Activated CD4-positive, alpha-beta T cell treated with anti-CD3 and anti-CD28 coated beads for 36 hours (primary cell): ENCODE results near the gene C9. TPM values are rescaled to one million over a fixed set of nuclear protein-coding genes. Genes with fewer than 3 reads are reported as not detected.
"Not testable (repeated sequence)": the region's sequence is repeated elsewhere in the genome, so short reads cannot be mapped to it uniquely, and the experiment has no call there.

Source experiments
- ATAC-seq: fragments of 200-7000 bp; cut with Tn5 transposase; one replicate; pipeline ENCODE4 v1.10.0; 2021; ENCODE audit warnings: mild to moderate bottlenecking, moderate library complexity
- CTCF ChIA-PET: fragments of 350-600 bp; sonication (Branson Sonifier 250); formaldehyde crosslinking; loops from one replicate; lab custom pipeline; 2021; ENCODE audit warnings: antibody characterized with exemption; lab: Charles Lee
- POLR2A ChIA-PET: fragments of 350-600 bp; sonication (Branson Sonifier 250); formaldehyde crosslinking; loops from one replicate; lab custom pipeline; 2021; ENCODE audit warnings: antibody characterized with exemption, inconsistent platforms; lab: Charles Lee
- DNase-seq: peaks from one replicate; pipeline ENCODE4 v3.0.0-alpha.2; 2020
- H3K27ac Mint-ChIP-seq: one replicate; pipeline ENCODE4 v1.8.0; 2021; ENCODE audit warnings: mixed read lengths
- H3K27me3 Mint-ChIP-seq: one replicate; pipeline ENCODE4 v1.8.0; 2021; ENCODE audit warnings: mixed read lengths
- H3K36me3 Mint-ChIP-seq: one replicate; pipeline ENCODE4 v1.8.0; 2021; ENCODE audit warnings: low read depth, mixed read lengths
- H3K4me1 Mint-ChIP-seq: one replicate; pipeline ENCODE4 v1.8.0; 2021; ENCODE audit warnings: mixed read lengths
- H3K4me3 Mint-ChIP-seq: one replicate; pipeline ENCODE4 v1.8.0; 2021; ENCODE audit warnings: mild to moderate bottlenecking, moderate library complexity, mixed read lengths
- H3K9me3 Mint-ChIP-seq: one replicate; pipeline ENCODE4 v1.8.0; 2021; ENCODE audit warnings: low read depth, mixed read lengths
- intact Hi-C, 2 experiments: fragments of 100-400 bp; cut with DNase I in 1 of 2; cut with micrococcal nuclease in 1 of 2; formaldehyde crosslinking; loops; one replicate each; pipeline versions ENCODE4 v1.14.2 to v1.15.1; 2022 to 2024; cut with DNase I, micrococcal nuclease
- total RNA-seq, 2 experiments: library from RNA; stranded (reverse); gene quantifications; one replicate each; pipeline ENCODE4 v1.2.3, GENCODE V29; 2021

Gene C9
- total RNA-seq, 2 experiments from 2014 or later, result not detected

DNA sequence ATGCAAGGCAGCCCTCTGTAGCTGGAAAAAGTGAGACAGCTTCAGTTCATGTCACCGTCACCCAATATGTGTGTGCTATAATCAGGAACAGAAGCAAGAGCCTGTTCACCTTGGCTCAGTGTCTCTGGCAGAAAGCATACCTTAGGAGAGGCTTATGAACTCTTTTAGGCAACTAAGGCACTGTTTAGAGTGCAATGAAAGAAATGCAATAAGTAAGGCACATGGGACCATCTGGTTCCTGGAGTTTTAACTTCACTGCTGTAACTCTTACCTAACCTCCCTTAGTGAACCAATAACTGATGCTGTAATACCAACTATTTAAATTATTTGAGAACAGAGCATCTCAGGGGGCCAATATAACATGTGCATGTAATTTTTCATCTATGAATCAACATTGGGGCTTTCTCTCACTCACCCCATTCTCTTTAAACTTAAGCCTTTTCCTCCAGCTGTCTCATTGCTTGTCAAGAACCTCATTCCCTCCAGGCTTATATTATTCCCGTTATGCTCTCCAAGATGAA is 32.4 kb downstream of the C9 start:
- ChIA-PET CTCF (interaction anchor here (1.0 to 1.4 kb wide), 2 partner anchors 25 to 44 kb away, joined by 3 to 4 read pairs; no protein-coding TSS in a partner anchor), POLR2A (no interaction called here)
- ATAC-seq (no peak), DNase-seq (no peak)
- no peaks in the 10 kb centered on the region for H3K9me3 Mint-ChIP-seq
- no peak overlapping the region for H3K27ac Mint-ChIP-seq
- no peaks in the 10 kb centered on the region for H3K36me3 Mint-ChIP-seq
- H3K4me1 Mint-ChIP-seq, result no peaks in the 10 kb centered on the region
- H3K27me3 Mint-ChIP-seq, result peaks cover 7% of the 10 kb centered on the region
- intact Hi-C loops, result no loop called here
- H3K4me3 Mint-ChIP-seq, result no peak overlapping the region

DNA sequence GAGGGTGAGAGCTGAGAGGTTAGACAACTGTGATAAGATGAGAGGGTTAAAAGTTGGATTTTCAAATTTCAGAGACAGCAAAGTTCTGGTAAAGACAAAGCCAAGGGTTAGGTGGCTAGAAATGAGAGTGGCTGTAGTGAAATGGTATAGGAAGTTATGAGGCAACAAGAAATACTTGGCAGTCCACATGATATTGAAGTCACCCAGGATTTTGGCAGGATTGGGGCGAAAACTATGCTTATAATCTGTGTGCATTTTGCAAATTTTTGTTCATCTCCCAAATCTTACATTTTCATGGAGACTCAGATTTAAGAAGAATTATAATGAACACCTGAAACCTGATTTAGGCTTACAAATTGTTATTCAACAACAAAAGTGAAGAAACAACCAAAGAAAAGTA is 35.6 kb downstream of the C9 start:
- CTCF ChIA-PET, result no interaction called here
- H3K27me3 Mint-ChIP-seq, result peaks cover 4% of the 10 kb centered on the region
- DNase-seq (no peak), ATAC-seq (no peak)
- no peak overlapping the region for H3K4me3 Mint-ChIP-seq
- intact Hi-C loops, result no loop called here
- H3K4me1 Mint-ChIP-seq, result no peaks in the 10 kb centered on the region
- H3K27ac Mint-ChIP-seq, result no peak overlapping the region
- POLR2A ChIA-PET, result no interaction called here
- no peaks in the 10 kb centered on the region for H3K9me3 Mint-ChIP-seq
- H3K36me3 Mint-ChIP-seq, result no peaks in the 10 kb centered on the region

DNA sequence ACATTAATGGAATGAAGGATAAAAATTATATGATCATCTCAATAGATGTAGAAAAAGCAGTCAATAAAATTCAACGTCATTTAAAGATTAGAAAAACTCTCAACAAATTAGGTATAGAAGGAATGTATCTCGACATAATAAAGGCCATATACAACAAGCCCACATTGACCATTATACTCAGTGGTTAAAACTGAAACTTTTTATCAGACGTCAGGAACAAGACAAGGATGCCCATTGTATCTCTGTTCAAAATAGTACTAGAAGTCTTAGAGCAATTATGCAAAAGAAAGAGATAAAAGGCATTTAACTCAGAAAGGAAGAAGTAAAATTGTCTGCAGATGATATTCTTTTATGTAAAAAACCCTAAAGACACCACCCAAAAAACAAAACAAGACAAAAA is 40.8 kb downstream of the C9 start:
- intact Hi-C loops, result no loop called here
- H3K4me3 Mint-ChIP-seq, result no peak overlapping the region
- ATAC-seq (no peak), DNase-seq (no peak)
- H3K4me1 Mint-ChIP-seq, result no peaks in the 10 kb centered on the region
- ChIA-PET POLR2A (no interaction called here), CTCF (no interaction called here)
- H3K9me3 Mint-ChIP-seq, result no peaks in the 10 kb centered on the region
- no peak overlapping the region for H3K27ac Mint-ChIP-seq
- peaks cover 6% of the 10 kb centered on the region for H3K27me3 Mint-ChIP-seq
- no peaks in the 10 kb centered on the region for H3K36me3 Mint-ChIP-seq

DNA sequence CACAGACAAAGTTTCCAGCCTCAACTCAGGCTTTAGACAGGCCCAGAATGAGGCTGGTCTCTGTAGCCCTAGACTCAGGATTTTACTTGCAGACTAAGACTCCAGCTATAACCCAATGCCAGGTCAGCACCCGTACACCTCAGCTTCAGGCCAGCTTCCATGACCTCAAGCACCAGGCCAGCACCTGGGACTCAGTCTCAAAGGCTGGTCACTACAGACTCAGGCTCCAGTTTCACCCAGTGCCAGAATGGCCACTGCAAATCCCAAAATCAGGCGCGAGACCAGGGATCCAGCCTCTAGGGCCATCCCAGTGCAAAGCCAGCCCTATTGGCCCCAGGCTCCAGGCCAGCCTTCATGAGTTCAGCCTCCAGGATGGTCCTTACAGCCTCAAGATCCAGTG is 44.9 kb downstream of the C9 start:
- no peak for DNase-seq
- CTCF ChIA-PET, result no interaction called here
- no peaks in the 10 kb centered on the region for H3K4me1 Mint-ChIP-seq
- H3K27me3 Mint-ChIP-seq, result peaks cover 6% of the 10 kb centered on the region
- H3K9me3 Mint-ChIP-seq, result no peaks in the 10 kb centered on the region
- H3K36me3 Mint-ChIP-seq, result no peaks in the 10 kb centered on the region
- ATAC-seq, result no peak
- intact Hi-C loops, result no loop called here
- no peak overlapping the region for H3K4me3 Mint-ChIP-seq
- no peak overlapping the region for H3K27ac Mint-ChIP-seq
- POLR2A ChIA-PET, result no interaction called here

DNA sequence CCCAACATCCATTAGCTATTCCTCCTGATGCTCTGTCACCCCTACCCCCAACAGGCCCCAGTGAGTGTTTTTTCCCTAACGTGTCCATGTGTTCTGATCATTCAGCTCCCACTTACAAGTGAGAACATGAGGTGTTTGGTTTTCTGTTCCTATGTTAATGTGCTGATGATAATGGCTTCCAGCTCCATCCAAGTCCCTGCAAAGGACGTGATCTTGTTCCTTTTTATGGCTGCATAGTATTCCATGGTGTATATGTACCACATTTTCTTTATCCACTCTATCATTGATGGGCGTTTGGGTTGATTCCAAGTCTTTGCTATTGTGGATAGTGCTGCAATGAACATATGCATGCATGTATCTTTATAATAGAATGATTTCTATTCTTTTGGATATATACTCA is 47.8 kb downstream of the C9 start:
- H3K36me3 Mint-ChIP-seq, POLR2A ChIA-PET, H3K4me1 Mint-ChIP-seq, DNase-seq, H3K27me3 Mint-ChIP-seq, H3K9me3 Mint-ChIP-seq, intact Hi-C loops, CTCF ChIA-PET, H3K4me3 Mint-ChIP-seq, H3K27ac Mint-ChIP-seq, ATAC-seq: not testable (repeated sequence)

DNA sequence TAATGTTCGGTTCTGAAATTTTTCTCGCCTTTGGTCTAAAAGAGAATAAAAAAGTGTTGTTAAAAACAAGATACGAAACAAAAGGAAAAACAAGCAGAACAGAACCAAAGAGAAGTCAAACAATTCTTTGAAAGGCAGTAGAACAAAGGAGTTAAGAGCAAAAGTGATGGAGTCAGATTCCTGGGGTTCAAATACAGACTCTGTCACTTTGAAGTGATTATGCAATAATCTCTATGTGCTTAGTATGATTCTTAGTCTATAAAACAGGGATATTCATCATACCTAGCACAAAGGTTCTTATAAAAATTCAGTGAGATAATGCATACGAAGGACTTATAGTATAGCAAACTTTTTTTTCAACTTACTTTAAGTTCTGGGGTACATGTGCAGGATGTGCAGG is 48.3 kb downstream of the C9 start:
- ChIA-PET POLR2A (no interaction called here), CTCF (interaction anchor here (0.8 kb wide), 1 partner anchor 12 kb away, joined by 3 read pairs; no protein-coding TSS in a partner anchor)
- ATAC-seq, result no peak
- Mint-ChIP-seq H3K9me3 (no peaks in the 10 kb centered on the region), H3K27ac (no peak overlapping the region), H3K4me3 (no peak overlapping the region), H3K36me3 (no peaks in the 10 kb centered on the region), H3K4me1 (no peaks in the 10 kb centered on the region), H3K27me3 (peaks cover 5% of the 10 kb centered on the region)
- intact Hi-C loops, result no loop called here
- no peak for DNase-seq

DNA sequence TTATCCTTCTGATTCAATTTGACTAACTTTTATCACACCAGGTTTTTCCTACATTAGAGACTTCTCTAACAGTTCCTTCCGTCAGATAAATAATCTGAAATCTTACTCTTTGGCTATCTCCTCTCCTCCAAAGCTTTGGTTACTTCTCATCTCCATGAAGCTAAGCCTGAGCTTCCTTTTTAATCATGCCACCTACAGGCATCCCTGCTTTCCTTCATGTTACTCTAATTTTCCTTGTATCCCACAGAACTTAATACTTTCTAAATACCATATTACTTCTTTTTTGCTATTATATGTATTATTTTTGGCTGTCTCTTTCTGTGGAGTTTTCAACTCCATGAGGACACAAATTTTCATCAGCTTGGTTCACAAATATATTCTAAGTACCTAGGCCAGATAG is 49.7 kb downstream of the C9 start:
- Mint-ChIP-seq H3K4me3 (no peak overlapping the region), H3K9me3 (no peaks in the 10 kb centered on the region), H3K27me3 (no peaks in the 10 kb centered on the region), H3K36me3 (no peaks in the 10 kb centered on the region), H3K27ac (no peak overlapping the region), H3K4me1 (no peaks in the 10 kb centered on the region)
- CTCF ChIA-PET, result interaction anchor here (0.7 kb wide), 1 partner anchor 62 kb away, joined by 3 read pairs; no protein-coding TSS in a partner anchor
- DNase-seq (no peak), ATAC-seq (no peak)
- POLR2A ChIA-PET, result no interaction called here
- intact Hi-C loops, result no loop called here

DNA sequence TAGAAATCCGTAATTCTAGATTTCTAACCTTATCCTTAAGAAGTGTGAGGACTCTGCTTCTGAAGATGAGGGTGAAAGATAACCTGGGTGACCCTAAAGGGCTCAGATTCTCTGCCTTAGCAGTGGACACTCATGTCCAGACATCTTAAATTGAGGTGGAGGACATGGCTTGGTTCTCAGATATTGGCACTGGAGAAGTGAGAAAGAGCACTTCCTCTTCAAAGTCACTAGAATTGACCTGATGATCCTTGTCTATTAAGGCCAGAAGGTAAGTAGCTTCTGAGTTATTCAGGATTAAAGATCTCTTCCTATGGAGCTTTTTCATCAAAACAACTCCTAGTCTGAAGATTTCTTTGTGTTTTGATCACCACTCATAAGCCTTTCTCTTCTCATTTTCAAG is 54.8 kb downstream of the C9 start:
- ChIA-PET POLR2A (no interaction called here), CTCF (interaction anchor here (1.0 kb wide), 1 partner anchor 66 kb away, joined by 3 read pairs; no protein-coding TSS in a partner anchor)
- Mint-ChIP-seq H3K27ac (no peak overlapping the region), H3K9me3 (no peaks in the 10 kb centered on the region), H3K36me3 (no peaks in the 10 kb centered on the region), H3K4me3 (no peak overlapping the region), H3K4me1 (no peaks in the 10 kb centered on the region), H3K27me3 (no peaks in the 10 kb centered on the region)
- ATAC-seq (no peak), DNase-seq (no peak)
- intact Hi-C loops, result no loop called here

DNA sequence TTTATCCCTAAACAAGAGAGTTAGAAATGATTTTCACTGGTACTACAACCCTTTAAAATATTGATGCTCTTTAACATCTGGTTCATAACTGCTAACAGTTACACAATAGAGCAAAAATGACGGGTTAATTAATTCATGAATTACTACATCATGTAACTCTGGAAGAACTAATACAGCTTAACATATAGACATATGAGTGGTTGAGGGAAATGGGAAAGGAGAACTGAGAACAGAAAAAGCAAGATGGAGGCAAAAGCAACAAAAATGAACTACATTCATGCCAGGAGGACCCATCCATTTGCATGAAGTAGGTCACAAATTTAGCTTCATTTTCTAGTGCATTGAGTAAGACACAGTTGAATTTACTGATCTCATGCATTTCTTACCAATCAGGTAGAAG is 61.8 kb downstream of the C9 start:
- DNase-seq, result no peak
- no peak for ATAC-seq
- Mint-ChIP-seq H3K4me1 (no peaks in the 10 kb centered on the region), H3K27ac (no peak overlapping the region), H3K4me3 (no peak overlapping the region), H3K36me3 (peaks cover 5% of the 10 kb centered on the region), H3K9me3 (peaks cover 5% of the 10 kb centered on the region), H3K27me3 (no peaks in the 10 kb centered on the region)
- ChIA-PET POLR2A (no interaction called here), CTCF (interaction anchor here (0.6 kb wide), 1 partner anchor 9 kb away, joined by 3 read pairs; no protein-coding TSS in a partner anchor)
- intact Hi-C loops, result no loop called here

DNA sequence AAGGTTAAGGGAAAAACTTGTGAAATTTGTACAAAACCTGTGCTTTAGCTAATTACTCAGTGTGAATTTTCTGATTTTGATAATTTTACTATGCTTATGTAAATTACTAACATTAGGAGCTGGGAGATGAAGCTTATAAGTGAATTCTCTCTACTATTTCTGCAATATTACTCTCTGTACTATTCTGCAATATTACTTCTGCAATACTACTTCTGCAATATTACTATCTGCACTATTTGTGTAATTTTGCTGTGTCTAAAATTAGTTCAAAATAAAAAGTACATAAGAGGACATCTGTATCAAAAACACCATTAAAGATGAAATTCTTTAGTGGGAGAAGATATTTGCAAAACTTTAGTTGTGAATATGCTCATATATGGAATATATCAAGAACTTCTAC is 62.9 kb downstream of the C9 start:
- Mint-ChIP-seq H3K27ac (no peak overlapping the region), H3K36me3 (peaks cover 5% of the 10 kb centered on the region), H3K4me3 (no peak overlapping the region), H3K27me3 (no peaks in the 10 kb centered on the region), H3K9me3 (peaks cover 5% of the 10 kb centered on the region), H3K4me1 (no peaks in the 10 kb centered on the region)
- intact Hi-C loops, result no loop called here
- ATAC-seq, result no peak
- CTCF ChIA-PET, result interaction anchor here (0.6 kb wide), 1 partner anchor 42 kb away, joined by 3 read pairs; no protein-coding TSS in a partner anchor
- POLR2A ChIA-PET, result interaction anchor here (0.7 kb wide), 1 partner anchor 983 kb away, joined by 8 read pairs; no protein-coding TSS in a partner anchor
- no peak for DNase-seq

DNA sequence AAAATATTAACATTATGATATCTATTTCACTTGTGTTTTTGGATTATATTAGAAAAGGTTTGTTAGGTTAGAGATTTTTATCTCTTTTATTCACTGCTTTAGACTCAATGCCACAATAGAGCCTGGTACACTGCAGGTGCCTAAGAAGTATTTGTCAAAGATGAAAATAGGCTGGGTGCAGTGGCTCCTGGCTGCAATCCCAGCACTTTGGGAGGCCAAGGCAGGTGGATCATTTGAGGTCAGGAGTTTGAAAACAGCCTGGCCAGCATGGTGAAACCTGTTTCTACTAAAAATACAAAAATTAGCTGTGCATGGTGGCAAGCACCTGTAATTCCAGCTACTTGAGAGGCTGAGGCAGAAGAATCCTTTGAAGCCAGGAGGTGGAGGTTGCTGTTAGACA is 64.3 kb downstream of the C9 start:
- Mint-ChIP-seq H3K27me3 (no peaks in the 10 kb centered on the region), H3K9me3 (peaks cover 5% of the 10 kb centered on the region), H3K27ac (no peak overlapping the region), H3K36me3 (peaks cover 5% of the 10 kb centered on the region), H3K4me3 (no peak overlapping the region), H3K4me1 (no peaks in the 10 kb centered on the region)
- POLR2A ChIA-PET, result no interaction called here
- DNase-seq (no peak), ATAC-seq (no peak)
- CTCF ChIA-PET, result no interaction called here
- intact Hi-C loops, result no loop called here

DNA sequence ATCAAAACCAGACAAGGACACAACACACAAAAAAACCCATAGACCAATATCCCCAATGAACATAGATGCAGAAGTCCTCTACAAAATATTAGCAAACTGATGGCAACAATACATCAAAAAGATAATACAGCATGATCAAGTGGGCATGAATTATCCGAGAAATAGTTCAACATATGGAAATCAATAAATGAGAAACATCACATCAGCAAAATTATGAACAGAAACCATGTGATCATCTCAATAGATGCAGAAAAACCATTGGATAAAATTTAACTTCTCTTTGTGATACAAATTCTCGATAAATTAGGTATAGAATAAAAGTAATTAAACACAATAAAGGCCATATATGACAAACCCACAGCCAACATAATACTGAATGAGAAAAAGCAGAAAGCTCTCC is 69.6 kb downstream of the C9 start:
- H3K27me3 Mint-ChIP-seq, result peaks cover 4% of the 10 kb centered on the region
- H3K4me1 Mint-ChIP-seq, result no peaks in the 10 kb centered on the region
- H3K27ac Mint-ChIP-seq, result no peak overlapping the region
- H3K9me3 Mint-ChIP-seq, result peaks cover 10% of the 10 kb centered on the region
- ChIA-PET CTCF (interaction anchor here (0.5 kb wide), 1 partner anchor 30 kb away, joined by 3 read pairs; no protein-coding TSS in a partner anchor), POLR2A (no interaction called here)
- no peak for ATAC-seq
- H3K36me3 Mint-ChIP-seq, result peaks cover 5% of the 10 kb centered on the region
- no peak for DNase-seq
- no peak overlapping the region for H3K4me3 Mint-ChIP-seq
- intact Hi-C loops, result no loop called here
